Large intestine (tissue), 3 donors: ENCODE data around the gene ZNF106. TPM values are rescaled to one million over a fixed set of nuclear protein-coding genes. Genes with fewer than 3 reads are reported as not detected.

Experiments
- DNase-seq, 2 donors: peaks; one replicate each; pipeline versions ENCODE4 v3.0.0 to v3.0.0-alpha.2; 2013
- H3K27ac ChIP-seq: one replicate; pipeline ENCODE4 v1.5.1; 2013; ENCODE audit warnings: low read length
- H3K27me3 ChIP-seq: 2 replicates; pipeline ENCODE4 v1.6.1; 2013; ENCODE audit warnings: low read length; ENCODE audit not compliant: control insufficient read depth, insufficient read depth
- H3K36me3 ChIP-seq: 2 replicates; pipeline ENCODE4 v1.6.1; 2013; ENCODE audit warnings: low read length; ENCODE audit not compliant: control insufficient read depth, insufficient read depth
- H3K4me1 ChIP-seq: one replicate; pipeline ENCODE4 v1.6.1; 2013; ENCODE audit warnings: low read length; ENCODE audit not compliant: control insufficient read depth, insufficient read depth
- H3K4me3 ChIP-seq: one replicate; pipeline ENCODE4 v1.5.1; 2013; ENCODE audit warnings: low read length
- H3K9me3 ChIP-seq: one replicate; pipeline ENCODE4 v1.6.1; 2013; ENCODE audit warnings: mild to moderate bottlenecking, low read depth, low read length, moderate library complexity; ENCODE audit not compliant: control insufficient read depth
- WGBS: methylation state at CpG from one replicate; pipeline ENCODE4 v1.1.5; 2013; ENCODE audit warnings: low lambda C conversion rate; ENCODE audit not compliant: insufficient coverage; 5-methylcytosine and 5-hydroxymethylcytosine counted together
- polyA plus RNA-seq: library from polyadenylated mRNA; unstranded; fragments of 120-200 nt; gene quantifications from one replicate; pipeline ENCODE4 v1.2.1, GENCODE V29; 2013

ZNF106 gene
- polyA plus RNA-seq, 1 donor, result 28.8 TPM

DNA sequence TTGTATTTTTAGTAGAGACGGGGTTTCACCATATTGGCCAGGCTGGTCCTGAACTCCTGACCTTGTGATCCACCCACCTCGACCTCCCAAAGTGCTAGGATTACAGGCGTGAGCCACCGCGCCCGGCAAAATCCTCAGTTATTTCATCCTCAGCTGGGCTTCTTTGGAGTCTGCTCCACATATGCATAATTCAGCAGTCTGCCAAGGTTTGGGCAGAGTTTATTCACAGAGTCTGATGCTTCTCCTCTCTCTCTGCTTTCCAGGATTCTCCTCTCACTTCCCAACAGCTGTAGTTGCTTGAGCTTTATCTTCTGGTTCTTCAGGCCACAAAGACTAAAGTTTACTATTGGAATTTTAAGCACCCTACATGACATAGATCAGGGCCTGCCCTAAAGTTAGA, 8.2 kb downstream of the ZNF106 start:
- no peak overlapping the region for H3K4me3 ChIP-seq
- H3K36me3 ChIP-seq, result peaks cover 2% of the 10 kb centered on the region
- no peaks in the 10 kb centered on the region for H3K9me3 ChIP-seq
- WGBS, result no CpG with 5 or more reads among the region's 6 CpGs
- no peak for DNase-seq
- H3K27me3 ChIP-seq, result no peaks in the 10 kb centered on the region
- no peaks in the 10 kb centered on the region for H3K4me1 ChIP-seq
- H3K27ac ChIP-seq, result no peak overlapping the region

DNA sequence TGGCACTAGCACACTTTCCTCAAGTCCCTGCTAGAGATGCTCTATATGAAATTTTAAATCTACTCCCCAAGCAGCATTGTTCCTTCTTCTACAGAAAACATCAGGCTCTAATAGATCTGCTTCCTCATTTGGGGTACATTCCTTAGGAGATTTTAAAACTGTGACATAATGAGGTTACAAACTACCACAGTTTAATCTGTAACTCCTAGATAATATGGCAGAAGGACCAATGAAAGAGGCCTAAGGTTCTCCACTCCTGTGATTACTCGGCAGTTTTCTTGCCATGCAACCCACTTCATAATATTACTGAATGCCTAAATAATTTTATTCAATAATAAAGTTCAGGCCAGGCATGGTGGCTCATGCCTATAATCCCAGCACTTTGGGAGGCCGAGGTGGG, 16.1 kb downstream of the ZNF106 start:
- H3K36me3 ChIP-seq, result peaks cover 10% of the 10 kb centered on the region
- H3K27me3 ChIP-seq, result no peaks in the 10 kb centered on the region
- WGBS, result no CpG with 5 or more reads among the region's 2 CpGs
- no peak overlapping the region for H3K4me3 ChIP-seq
- no peaks in the 10 kb centered on the region for H3K4me1 ChIP-seq
- no peak overlapping the region for H3K27ac ChIP-seq
- DNase-seq, result no peak
- no peaks in the 10 kb centered on the region for H3K9me3 ChIP-seq

GRCh38 chr15:42471002-42471401, 19.9 kb downstream of the ZNF106 start:
- H3K27ac ChIP-seq, result no peak overlapping the region
- WGBS, result 82% methylated on average over 3 of the region's 3 CpGs
- peaks cover 13% of the 10 kb centered on the region for H3K36me3 ChIP-seq
- H3K27me3 ChIP-seq, result no peaks in the 10 kb centered on the region
- H3K9me3 ChIP-seq, result no peaks in the 10 kb centered on the region
- H3K4me3 ChIP-seq, result no peak overlapping the region
- no peak for DNase-seq
- H3K4me1 ChIP-seq, result no peaks in the 10 kb centered on the region

- peak; percentile 9 to 48 for DNase-seq
- no peaks in the 10 kb centered on the region for H3K27me3 ChIP-seq
- no peak overlapping the region for H3K4me3 ChIP-seq
- 57% methylated on average over 1 of the region's 8 CpGs for WGBS
- H3K9me3 ChIP-seq, result no peaks in the 10 kb centered on the region
- peaks cover 32% of the 10 kb centered on the region for H3K36me3 ChIP-seq
- peak overlapping the region; percentile 51 for H3K27ac ChIP-seq
- H3K4me1 ChIP-seq, result peaks cover 9% of the 10 kb centered on the region
Observed at GRCh38 chr15:42465520-42466259, 25.3 kb downstream of the ZNF106 start.

DNA sequence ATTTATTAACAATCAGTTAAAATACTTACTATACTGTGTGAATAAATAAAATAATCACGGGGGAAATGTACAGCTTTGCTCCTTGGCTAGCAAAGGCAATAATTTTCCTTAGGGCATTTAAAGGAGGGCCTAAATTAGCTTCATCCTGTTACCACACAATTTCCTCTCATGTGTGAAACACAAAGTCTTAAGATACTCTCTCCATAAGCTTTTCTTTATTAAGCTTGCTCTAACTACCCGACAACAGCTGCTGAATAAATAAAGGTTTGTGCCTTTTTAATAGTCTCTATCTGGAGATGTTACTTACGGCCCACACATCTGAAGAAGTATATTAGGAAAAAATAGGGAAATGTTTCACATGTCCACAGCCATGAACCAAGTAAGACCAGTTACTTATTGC, 29.7 kb downstream of the ZNF106 start:
- H3K36me3 ChIP-seq, result peaks cover 25% of the 10 kb centered on the region
- no peaks in the 10 kb centered on the region for H3K27me3 ChIP-seq
- no peak overlapping the region for H3K27ac ChIP-seq
- WGBS, result no CpG with 5 or more reads among the region's 3 CpGs
- H3K4me3 ChIP-seq, result no peak overlapping the region
- peaks cover 11% of the 10 kb centered on the region for H3K4me1 ChIP-seq
- no peak for DNase-seq
- no peaks in the 10 kb centered on the region for H3K9me3 ChIP-seq

GRCh38 chr15:42457445-42458442, 33.2 kb downstream of the ZNF106 start:
- peak; percentile 46 to 62 for DNase-seq

GRCh38 chr15:42456971-42457370, 34.0 kb downstream of the ZNF106 start:
- Histone ChIP-seq H3K36me3 (peaks cover 3% of the 10 kb centered on the region), H3K27ac (peak overlapping the region; percentile 37), H3K4me3 (peak overlapping the region; percentile 3), H3K9me3 (no peaks in the 10 kb centered on the region), H3K27me3 (no peaks in the 10 kb centered on the region), H3K4me1 (peaks cover 2% of the 10 kb centered on the region)
- WGBS, result no CpG with 5 or more reads among the region's 3 CpGs
- no peak for DNase-seq

More at GRCh38 chr15:42457445-42458442, 33.2 kb downstream of the ZNF106 start:
- Histone ChIP-seq H3K36me3 (peaks cover 3% of the 10 kb centered on the region), H3K27me3 (no peaks in the 10 kb centered on the region), H3K4me3 (no peak overlapping the region), H3K9me3 (no peaks in the 10 kb centered on the region), H3K4me1 (peaks cover 2% of the 10 kb centered on the region), H3K27ac (peak overlapping the region; percentile 37)
- WGBS, result 100% methylated on average over 1 of the region's 8 CpGs

DNA sequence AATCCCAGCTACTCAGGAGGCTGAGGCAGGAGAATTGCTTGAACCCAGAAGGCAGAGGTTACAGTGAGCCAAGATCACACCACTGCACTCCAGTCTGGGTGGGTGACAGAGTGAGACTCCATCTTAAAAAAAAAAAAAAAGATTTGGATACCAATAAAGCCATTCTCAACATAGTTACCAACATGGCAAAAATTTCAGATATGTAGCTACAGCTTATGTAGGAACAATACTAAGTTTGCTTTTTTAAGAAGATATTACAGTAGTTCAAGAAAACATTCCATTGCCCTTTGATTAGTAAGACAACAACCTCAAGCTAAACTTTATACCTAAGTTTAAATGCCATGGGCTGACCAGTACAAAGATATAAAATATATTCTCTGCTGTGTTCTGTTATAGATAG, 34.4 kb downstream of the ZNF106 start:
- no peaks in the 10 kb centered on the region for H3K9me3 ChIP-seq
- no peaks in the 10 kb centered on the region for H3K27me3 ChIP-seq
- H3K4me1 ChIP-seq, result peaks cover 2% of the 10 kb centered on the region
- peaks cover 5% of the 10 kb centered on the region for H3K36me3 ChIP-seq
- H3K27ac ChIP-seq, result peak overlapping the region; percentile 37
- no peak for DNase-seq
- H3K4me3 ChIP-seq, result no peak overlapping the region

DNA sequence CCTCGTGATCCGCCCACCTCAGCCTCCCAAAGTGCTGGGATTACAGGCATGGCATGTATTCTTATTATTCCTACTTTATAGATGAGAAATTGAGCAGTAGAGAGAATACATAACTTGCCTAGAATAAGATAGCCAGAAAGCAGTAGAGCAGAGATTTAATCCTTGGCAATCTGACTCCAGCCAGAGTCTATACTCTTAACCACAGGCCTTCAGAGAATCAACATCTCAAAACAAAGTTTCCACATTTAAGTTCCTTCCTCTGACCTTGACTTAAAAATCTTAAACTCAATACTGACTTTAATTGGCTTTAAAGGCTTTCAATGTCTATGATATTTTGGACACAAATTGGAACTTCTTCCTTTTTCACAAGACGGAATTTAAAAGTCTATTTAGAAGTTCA, 37.1 kb downstream of the ZNF106 start:
- Histone ChIP-seq H3K4me1 (peaks cover 2% of the 10 kb centered on the region), H3K4me3 (no peak overlapping the region), H3K27me3 (no peaks in the 10 kb centered on the region), H3K9me3 (no peaks in the 10 kb centered on the region), H3K36me3 (peaks cover 26% of the 10 kb centered on the region), H3K27ac (no peak overlapping the region)
- no peak for DNase-seq
- WGBS, result no CpG with 5 or more reads among the region's 3 CpGs

- WGBS, result 100% methylated on average over 1 of the region's 4 CpGs
- DNase-seq, result no peak
Observed at GRCh38 chr15:42450425-42450790, 40.5 kb downstream of the ZNF106 start.

More at GRCh38 chr15:42450425-42450790, 40.5 kb downstream of the ZNF106 start:
- Histone ChIP-seq H3K4me3 (no peak overlapping the region), H3K27ac (no peak overlapping the region), H3K36me3 (peaks cover 49% of the 10 kb centered on the region), H3K9me3 (no peaks in the 10 kb centered on the region), H3K27me3 (no peaks in the 10 kb centered on the region), H3K4me1 (no peaks in the 10 kb centered on the region)
